Measurements from ENCODE around the gene FER1L5. TPM values are rescaled to one million over a fixed set of nuclear protein-coding genes. Genes with fewer than 3 reads are reported as not detected.
A peak's percentile ranks its signal among the peaks of the same experiment; 100 is the strongest.

FER1L5 gene
- total and polyA plus RNA-seq, 10 donors = 0.02 to 0.23 (median 0.10) TPM; not detected in 3

- intact Hi-C loops (cut with DNase I; ENCODE audit: low total_unique reads) = no loop called here
- peak overlapping the region in 1 of 8 donors; percentile 23 for H3K27ac ChIP-seq
- 61 to 74% (median 62%) methylated on average over 12 to 19 of the region's 19 CpGs for WGBS, 5 donors
- no peaks in the 10 kb centered on the region for H3K9me3 ChIP-seq
- peaks cover 0 to 3% (median 0%) of the 10 kb centered on the region in 7 donors for H3K27me3 ChIP-seq (replicated peaks in 1 of 7)
- no peak overlapping the region for H3K4me3 ChIP-seq
- H3K4me1 ChIP-seq = peaks cover 0 to 33% (median 16%) of the 10 kb centered on the region in 6 donors
- TF ChIP-seq POLR2AphosphoS5 (IDR thresholded peaks at IDR 0.05) (peak in 1 of 3 donors; percentile 31), POLR2A (IDR thresholded peaks at IDR 0.05) (no peak), CTCF (IDR thresholded peaks at IDR 0.05 in 8 of 11, conservative IDR thresholded peaks at IDR 0.05 in 3 of 11) (no peak)
- no peak for DNase-seq
- H3K36me3 ChIP-seq = no peaks in the 10 kb centered on the region
Observed at GRCh38 chr2:96685577-96686459, 43.3 kb downstream of the FER1L5 start.

- TF ChIP-seq CTCF (IDR thresholded peaks at IDR 0.05 in 8 of 11, conservative IDR thresholded peaks at IDR 0.05 in 3 of 11) = no peak
- no peak for TF ChIP-seq POLR2A (IDR thresholded peaks at IDR 0.05)
- TF ChIP-seq POLR2AphosphoS5 (IDR thresholded peaks at IDR 0.05) = no peak
- H3K4me3 ChIP-seq = no peak overlapping the region
- intact Hi-C loops (cut with DNase I; ENCODE audit: low total_unique reads) = no loop called here
- DNase-seq = no peak
- H3K4me1 ChIP-seq = peaks cover 0 to 33% (median 16%) of the 10 kb centered on the region in 6 donors
- no peaks in the 10 kb centered on the region for H3K36me3 ChIP-seq
- peaks cover 0 to 3% (median 0%) of the 10 kb centered on the region in 7 donors for H3K27me3 ChIP-seq (replicated peaks in 1 of 7)
- H3K9me3 ChIP-seq = no peaks in the 10 kb centered on the region
- WGBS, 5 donors = 91 to 99% (median 97%) methylated on average over 3 of the region's 3 CpGs
- no peak overlapping the region for H3K27ac ChIP-seq
Observed at GRCh38 chr2:96687266-96687665, 44.7 kb downstream of the FER1L5 start.

- 67 to 81% (median 77%) methylated on average over 23 to 27 of the region's 27 CpGs for WGBS, 5 donors
- Histone ChIP-seq H3K27me3 (replicated peaks in 1 of 7) (peaks cover 0 to 3% (median 0%) of the 10 kb centered on the region in 7 donors), H3K27ac (no peak overlapping the region), H3K9me3 (no peaks in the 10 kb centered on the region), H3K4me3 (no peak overlapping the region), H3K4me1 (peaks cover 0 to 33% (median 16%) of the 10 kb centered on the region in 6 donors), H3K36me3 (no peaks in the 10 kb centered on the region)
- TF ChIP-seq POLR2AphosphoS5 (IDR thresholded peaks at IDR 0.05) (no peak), CTCF (IDR thresholded peaks at IDR 0.05 in 8 of 11, conservative IDR thresholded peaks at IDR 0.05 in 3 of 11) (no peak), POLR2A (IDR thresholded peaks at IDR 0.05) (no peak)
- DNase-seq = no peak
- intact Hi-C loops (cut with DNase I; ENCODE audit: low total_unique reads) = no loop called here
Observed at GRCh38 chr2:96687711-96688640, 45.4 kb downstream of the FER1L5 start.

All from spleen (tissue), 11 donors.